ENCODE measurements around the gene MRPL14. TPM values are rescaled to one million over a fixed set of nuclear protein-coding genes. Genes with fewer than 3 reads are reported as not detected.

MRPL14 gene
- total and polyA plus RNA-seq, 10 of the 15 experiments (the other 5 are each of a cell fraction or from before 2014, with no cell fraction given): 80.5 to 294 (median 122) TPM

DNA sequence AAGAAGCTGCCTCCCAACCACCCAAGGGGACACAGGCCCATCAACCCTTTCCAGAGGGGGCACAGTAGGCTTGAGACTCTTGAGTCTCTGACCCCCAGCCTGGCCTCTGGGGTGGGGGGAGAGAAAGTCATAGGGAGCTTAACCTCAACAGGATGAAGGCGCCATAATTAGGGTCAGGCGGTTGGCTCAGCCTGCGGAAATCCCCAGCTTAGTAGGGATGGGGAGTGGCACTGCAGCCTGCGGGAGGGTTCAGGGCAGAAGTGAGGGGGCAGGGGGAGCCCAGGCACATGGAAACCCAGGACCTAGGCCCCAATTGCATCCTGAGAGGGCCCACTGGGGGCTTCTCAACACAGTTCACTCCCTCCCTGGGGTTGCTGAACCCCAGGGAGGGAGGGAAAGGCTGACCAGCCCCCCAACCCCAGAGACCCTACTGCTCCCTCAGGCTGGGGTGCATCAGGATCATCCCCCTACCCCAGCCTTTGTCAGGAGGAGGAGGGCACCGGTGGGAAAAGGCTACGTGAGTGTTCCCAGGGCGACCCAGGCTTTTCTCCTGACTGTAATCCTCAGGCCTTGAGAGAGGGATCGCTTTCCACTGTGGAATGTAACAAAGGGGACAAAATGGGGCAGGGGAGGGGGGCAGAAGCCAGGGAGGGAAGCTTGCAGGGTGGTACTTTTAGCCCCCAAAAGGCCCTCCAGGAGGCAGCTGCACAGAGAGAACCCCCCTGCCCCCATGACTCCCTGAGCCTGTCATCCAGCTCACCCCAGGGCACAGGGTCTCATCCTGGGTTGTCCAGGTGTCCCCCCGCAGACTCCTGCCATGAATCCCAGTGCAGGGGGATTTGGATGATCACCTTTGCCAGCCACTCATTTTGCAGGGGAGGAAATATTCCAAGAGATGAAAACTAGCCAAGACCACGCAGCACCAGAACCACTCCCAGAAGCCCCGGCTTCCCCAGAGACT lies 46.4 kb downstream of the MRPL14 start:
- peak overlapping the region; percentile 29 for H3K9ac ChIP-seq (ENCODE audit: control insufficient read depth, insufficient read depth, low read length)
- TF ChIP-seq NR2C1 (IDR thresholded peaks at IDR 0.05) (0 out of 2 replicates have a peak, but pooled peaks have one; percentile 7), MEF2A (IDR thresholded peaks at IDR 0.05; ENCODE audit: insufficient read depth, low read depth, low read length) (peak; percentile 48; the same call in 1 of the 2 replicates), EP300 (IDR thresholded peaks at IDR 0.05; ENCODE audit: borderline replicate concordance in 1 of 2, control insufficient read depth in 1 of 2, low read depth in 2 of 2, low read length in 2 of 2) (peak in 1 of 2 experiments; percentile 11; a peak in 1 of 4 replicates), SREBF1 (IDR thresholded peaks at IDR 0.05; ENCODE audit: low read length) (no peak), NR2F1 (conservative IDR thresholded peaks at IDR 0.05) (peak; percentile 77), EED (IDR thresholded peaks at IDR 0.05; ENCODE audit: low read depth) (peak; percentile 33), SMC3 (IDR thresholded peaks at IDR 0.05; ENCODE audit: borderline replicate concordance, low read length) (no peak), ZNF384 (IDR thresholded peaks at IDR 0.05; ENCODE audit: borderline replicate concordance, low read depth, low read length) (no peak), TCF3 (IDR thresholded peaks at IDR 0.05; ENCODE audit: borderline replicate concordance, insufficient read depth, low read depth, low read length) (no peak), RELA (IDR thresholded peaks at IDR 0.05; ENCODE audit: borderline replicate concordance, partially characterized antibody) (peak; percentile 56), YY1 (IDR thresholded peaks at IDR 0.05; ENCODE audit: low read depth, low read length) (peak; percentile 73), IKZF1 (conservative IDR thresholded peaks at IDR 0.05) (peak; percentile 71), MYB (IDR thresholded peaks at IDR 0.05; ENCODE audit: borderline replicate concordance, low read depth, low read length) (no peak)
- TF ChIP-seq, protein P1, sequence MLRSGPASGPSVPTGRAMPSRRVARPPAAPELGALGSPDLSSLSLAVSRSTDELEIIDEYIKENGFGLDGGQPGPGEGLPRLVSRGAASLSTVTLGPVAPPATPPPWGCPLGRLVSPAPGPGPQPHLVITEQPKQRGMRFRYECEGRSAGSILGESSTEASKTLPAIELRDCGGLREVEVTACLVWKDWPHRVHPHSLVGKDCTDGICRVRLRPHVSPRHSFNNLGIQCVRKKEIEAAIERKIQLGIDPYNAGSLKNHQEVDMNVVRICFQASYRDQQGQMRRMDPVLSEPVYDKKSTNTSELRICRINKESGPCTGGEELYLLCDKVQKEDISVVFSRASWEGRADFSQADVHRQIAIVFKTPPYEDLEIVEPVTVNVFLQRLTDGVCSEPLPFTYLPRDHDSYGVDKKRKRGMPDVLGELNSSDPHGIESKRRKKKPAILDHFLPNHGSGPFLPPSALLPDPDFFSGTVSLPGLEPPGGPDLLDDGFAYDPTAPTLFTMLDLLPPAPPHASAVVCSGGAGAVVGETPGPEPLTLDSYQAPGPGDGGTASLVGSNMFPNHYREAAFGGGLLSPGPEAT (IDR thresholded peaks at IDR 0.05; ENCODE audit: low read depth): peak; percentile 81
- TF ChIP-seq, protein P2, sequence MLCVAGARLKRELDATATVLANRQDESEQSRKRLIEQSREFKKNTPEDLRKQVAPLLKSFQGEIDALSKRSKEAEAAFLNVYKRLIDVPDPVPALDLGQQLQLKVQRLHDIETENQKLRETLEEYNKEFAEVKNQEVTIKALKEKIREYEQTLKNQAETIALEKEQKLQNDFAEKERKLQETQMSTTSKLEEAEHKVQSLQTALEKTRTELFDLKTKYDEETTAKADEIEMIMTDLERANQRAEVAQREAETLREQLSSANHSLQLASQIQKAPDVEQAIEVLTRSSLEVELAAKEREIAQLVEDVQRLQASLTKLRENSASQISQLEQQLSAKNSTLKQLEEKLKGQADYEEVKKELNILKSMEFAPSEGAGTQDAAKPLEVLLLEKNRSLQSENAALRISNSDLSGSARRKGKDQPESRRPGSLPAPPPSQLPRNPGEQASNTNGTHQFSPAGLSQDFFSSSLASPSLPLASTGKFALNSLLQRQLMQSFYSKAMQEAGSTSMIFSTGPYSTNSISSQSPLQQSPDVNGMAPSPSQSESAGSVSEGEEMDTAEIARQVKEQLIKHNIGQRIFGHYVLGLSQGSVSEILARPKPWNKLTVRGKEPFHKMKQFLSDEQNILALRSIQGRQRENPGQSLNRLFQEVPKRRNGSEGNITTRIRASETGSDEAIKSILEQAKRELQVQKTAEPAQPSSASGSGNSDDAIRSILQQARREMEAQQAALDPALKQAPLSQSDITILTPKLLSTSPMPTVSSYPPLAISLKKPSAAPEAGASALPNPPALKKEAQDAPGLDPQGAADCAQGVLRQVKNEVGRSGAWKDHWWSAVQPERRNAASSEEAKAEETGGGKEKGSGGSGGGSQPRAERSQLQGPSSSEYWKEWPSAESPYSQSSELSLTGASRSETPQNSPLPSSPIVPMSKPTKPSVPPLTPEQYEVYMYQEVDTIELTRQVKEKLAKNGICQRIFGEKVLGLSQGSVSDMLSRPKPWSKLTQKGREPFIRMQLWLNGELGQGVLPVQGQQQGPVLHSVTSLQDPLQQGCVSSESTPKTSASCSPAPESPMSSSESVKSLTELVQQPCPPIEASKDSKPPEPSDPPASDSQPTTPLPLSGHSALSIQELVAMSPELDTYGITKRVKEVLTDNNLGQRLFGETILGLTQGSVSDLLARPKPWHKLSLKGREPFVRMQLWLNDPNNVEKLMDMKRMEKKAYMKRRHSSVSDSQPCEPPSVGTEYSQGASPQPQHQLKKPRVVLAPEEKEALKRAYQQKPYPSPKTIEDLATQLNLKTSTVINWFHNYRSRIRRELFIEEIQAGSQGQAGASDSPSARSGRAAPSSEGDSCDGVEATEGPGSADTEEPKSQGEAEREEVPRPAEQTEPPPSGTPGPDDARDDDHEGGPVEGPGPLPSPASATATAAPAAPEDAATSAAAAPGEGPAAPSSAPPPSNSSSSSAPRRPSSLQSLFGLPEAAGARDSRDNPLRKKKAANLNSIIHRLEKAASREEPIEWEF (IDR thresholded peaks at IDR 0.05; ENCODE audit: insufficient replicate concordance, low read depth, low read length): no peak

More for the DNA sequence above, 46.4 kb downstream of the MRPL14 start:
- BruUV-seq (replicated peaks): no TSS peak
- Histone ChIP-seq H3K79me2 (ENCODE audit: control insufficient read depth, insufficient read depth, low read length) (no peaks in the 10 kb centered on the region), H3K27ac (ENCODE audit: control insufficient read depth, insufficient read depth) (peak overlapping the region; percentile 42), H3K4me3 (0 out of 2 replicates have a peak overlapping the region, but pooled peaks have one; percentile 6), H3K4me2 (ENCODE audit: control insufficient read depth, insufficient read depth) (0 out of 2 replicates have a peak overlapping the region, but pooled peaks have one; percentile 38), H3K9me3 (replicated peaks; ENCODE audit: control insufficient read depth, insufficient read depth, low read length) (no peaks in the 10 kb centered on the region), H4K20me1 (ENCODE audit: control insufficient read depth, insufficient read depth) (no peaks in the 10 kb centered on the region), H3K36me3 (ENCODE audit: control insufficient read depth in 2 of 2, insufficient read depth in 2 of 2, low read length in 1 of 2) (no peaks in the 10 kb centered on the region), H2AFZ (ENCODE audit: control insufficient read depth, low read depth, low read length) (peak overlapping the region; percentile 64), H3K27me3 (replicated peaks in 1 of 2; ENCODE audit: control insufficient read depth in 2 of 2, insufficient read depth in 2 of 2, low read length in 1 of 2) (no peaks in the 10 kb centered on the region), H3K4me1 (ENCODE audit: control insufficient read depth, insufficient read depth, low read length) (peaks cover 36% of the 10 kb centered on the region)
- 61% methylated on average over 11 of the region's 11 CpGs for WGBS (ENCODE audit: insufficient coverage, insufficient replicate concordance, low lambda C conversion rate, missing lambda C conversion rate)
- RAD21 ChIA-PET (ENCODE audit: unreplicated experiment): interaction anchor here (0.8 to 11.0 kb wide), 10 partner anchors 16 to 413 kb away, joined by 3 to 179 read pairs (median 24); partner anchors contain the start of gene VEGFA
- intact Hi-C loops (cut with micrococcal nuclease; ENCODE audit: unreplicated experiment): no loop called here
- CTCF ChIA-PET: interaction anchor here (0.6 to 12.9 kb wide), 15 partner anchors 10 to 471 kb away, joined by 3 to 264 read pairs (median 15); partner anchors contain the start of gene VEGFA
- no peak for FAIRE-seq
- SMC1A ChIA-PET (ENCODE audit: uncharacterized antibody, unreplicated experiment): interaction anchor here (0.9 to 5.8 kb wide), 14 partner anchors 9 to 414 kb away, joined by 3 to 87 read pairs (median 8); partner anchors contain the start of genes MRPS18A and VEGFA
- in situ Hi-C loops (cut with MboI): no loop called here
- POLR2A ChIA-PET: interaction anchor here (0.5 to 11.0 kb wide), 12 partner anchors 27 to 474 kb away, joined by 3 to 97 read pairs (median 3); partner anchors contain the start of genes GTPBP2, MRPS18A and VEGFA
- no peak for DNase-seq (ENCODE audit: low read depth, low spot score)
- peak; percentile 70 for ATAC-seq

Data from GM12878 (cell line).